SHP77 (cell line): ENCODE measurements around the gene XXYLT1.

ENCODE experiments used
- DNase-seq, 2 experiments: peaks; one replicate each; lab custom pipeline; 2025; lab: John Stamatoyannopoulos, UW

Gene XXYLT1

DNA sequence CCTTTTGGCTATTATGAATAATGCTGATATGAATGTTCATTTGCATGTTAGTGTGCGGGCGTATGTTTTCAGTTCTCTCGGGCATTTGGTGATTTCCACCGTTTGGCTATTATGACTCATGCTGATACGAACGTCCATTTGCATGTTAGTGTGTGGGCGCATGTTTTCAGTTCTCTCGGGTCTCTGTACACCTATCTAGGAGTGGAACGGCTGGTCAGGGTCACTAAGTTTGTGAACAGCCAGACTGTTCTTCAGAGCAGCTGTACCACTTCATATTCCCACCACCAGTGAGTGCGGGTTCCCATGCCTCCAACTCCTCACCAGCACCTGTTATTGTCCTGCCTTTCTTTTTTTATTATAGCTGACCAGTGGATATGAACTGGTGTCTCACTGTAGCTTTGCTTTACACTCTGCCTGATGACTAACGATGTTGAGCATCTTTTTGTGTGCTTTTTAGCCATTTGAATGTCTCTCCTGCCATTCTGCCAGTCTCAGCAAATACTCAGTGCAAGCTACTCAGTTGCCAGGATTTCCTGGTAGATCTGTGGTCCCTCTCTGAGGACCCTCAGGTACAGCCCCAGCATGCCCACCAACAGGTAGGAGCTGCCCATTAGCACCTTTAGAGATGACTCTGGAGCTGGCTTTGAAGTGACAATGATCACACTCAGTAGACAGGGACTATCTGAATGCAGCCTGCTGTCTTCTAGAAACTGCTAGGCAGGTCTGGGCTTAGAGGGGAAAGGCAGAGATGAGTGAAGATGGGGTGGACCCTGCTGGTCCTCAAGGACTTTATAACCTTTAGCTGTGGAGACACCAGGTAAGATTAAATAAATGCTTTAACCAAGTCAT is 141.1 kb downstream of the XXYLT1 start:
- DNase-seq, result no peak

DNA sequence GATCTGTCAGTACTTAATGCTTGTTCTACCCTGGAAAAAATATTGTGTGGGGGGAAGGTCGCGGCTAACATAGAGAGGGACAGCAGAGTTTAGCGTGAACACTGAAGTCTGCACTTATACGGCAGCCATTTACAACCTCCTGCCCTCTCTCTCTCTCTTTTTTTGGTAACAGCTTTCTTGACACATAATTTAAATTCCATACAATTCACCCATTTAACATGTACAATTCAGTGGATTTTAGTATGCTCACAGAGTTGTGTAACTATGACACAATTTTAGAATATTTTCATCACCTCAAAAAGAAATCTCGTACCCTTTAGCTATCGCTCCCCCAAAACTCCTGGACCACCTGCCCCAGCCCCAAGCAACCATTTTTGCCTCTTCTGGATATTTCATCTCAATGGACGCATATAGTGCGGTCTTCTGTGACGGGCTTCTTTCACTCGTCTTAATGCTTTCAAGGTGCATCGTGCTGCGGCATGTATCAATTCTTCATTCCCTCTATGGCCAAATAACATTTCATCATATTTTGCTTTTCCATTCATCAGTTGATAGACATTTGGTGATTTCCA is 141.8 kb downstream of the XXYLT1 start:
- DNase-seq, result no peak

DNA sequence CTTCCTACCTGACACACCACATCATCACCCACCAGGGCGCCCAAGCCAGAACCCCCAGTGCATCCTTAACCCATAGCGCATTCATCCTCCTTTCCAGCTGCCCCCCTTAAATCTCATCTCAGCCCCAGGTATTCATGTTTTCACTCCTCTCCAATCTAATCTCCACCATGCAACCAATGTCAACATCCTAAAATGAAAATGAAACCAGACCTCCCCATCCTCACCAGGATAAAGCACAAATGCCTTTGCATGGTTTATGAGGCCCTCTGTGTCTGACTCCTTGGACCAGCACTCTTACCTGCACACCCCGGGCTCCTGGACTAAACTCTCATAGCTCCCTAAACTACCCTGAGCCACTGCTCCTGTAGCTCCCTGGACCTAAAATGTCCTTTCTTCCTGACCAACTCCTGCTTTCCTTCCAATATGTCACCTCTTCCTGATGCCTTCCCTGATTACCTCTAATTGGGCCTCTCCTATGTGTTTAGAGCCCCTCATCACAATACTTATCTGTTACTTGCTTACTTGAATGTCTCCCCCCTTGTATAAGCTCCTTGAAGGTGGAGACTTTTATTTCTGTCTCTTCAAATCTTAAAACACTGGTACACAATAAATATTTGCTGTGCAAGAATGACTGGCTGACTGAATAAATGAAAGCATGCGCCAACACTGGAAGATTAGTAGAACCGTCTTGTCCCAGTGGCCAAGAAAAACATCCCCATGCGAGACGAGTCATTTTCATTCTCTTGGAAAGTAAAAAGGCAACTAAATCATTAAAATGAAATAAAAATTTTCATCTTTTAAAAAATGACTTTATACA is 142.5 kb downstream of the XXYLT1 start:
- DNase-seq, result no peak

DNA sequence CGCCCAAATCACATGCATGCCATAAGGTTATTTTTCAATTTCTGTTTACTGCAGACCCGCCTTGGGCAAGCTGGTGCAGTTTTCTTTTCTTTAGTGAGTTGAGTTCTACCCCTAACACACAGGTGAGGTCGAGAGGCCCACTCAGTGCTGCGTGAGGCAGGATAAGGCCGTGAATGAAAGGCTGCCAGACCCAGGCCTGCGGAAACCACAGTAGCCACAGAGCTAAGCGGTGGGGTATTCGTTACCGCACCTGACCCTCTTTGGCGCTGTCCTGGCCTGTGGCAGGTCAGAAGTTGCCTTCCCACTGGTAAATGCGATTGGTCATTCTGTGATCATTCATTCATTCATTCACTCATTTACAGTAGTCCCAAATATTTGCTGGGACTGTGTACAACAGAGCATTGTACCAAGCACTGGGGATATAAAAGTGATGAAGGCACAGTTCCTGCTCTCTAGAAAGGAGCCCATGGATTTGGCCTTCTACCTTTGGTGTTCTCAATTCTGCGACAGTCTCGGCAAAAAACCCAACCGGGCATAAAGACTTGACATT is 144.8 kb downstream of the XXYLT1 start:
- DNase-seq, result no peak

DNA sequence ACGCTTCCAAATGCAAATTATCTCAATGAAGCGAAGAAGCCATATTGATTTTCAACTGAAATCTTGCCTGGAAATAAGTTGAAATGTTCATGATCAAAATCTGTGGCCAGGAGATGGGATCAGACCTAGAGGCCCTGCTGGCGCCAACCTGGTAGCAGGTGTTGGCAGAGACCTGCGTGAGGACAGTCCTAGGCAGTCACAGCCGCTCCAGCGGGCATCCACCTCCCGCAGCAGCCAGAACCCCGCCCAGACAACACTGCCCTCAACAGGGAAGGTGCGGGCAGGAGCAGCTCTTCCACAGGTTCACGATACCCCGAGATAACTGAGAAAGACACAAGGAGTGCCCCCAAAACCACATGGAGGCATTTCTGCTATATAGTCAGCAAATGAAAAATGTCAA is 145.3 kb downstream of the XXYLT1 start:
- no peak for DNase-seq

DNA sequence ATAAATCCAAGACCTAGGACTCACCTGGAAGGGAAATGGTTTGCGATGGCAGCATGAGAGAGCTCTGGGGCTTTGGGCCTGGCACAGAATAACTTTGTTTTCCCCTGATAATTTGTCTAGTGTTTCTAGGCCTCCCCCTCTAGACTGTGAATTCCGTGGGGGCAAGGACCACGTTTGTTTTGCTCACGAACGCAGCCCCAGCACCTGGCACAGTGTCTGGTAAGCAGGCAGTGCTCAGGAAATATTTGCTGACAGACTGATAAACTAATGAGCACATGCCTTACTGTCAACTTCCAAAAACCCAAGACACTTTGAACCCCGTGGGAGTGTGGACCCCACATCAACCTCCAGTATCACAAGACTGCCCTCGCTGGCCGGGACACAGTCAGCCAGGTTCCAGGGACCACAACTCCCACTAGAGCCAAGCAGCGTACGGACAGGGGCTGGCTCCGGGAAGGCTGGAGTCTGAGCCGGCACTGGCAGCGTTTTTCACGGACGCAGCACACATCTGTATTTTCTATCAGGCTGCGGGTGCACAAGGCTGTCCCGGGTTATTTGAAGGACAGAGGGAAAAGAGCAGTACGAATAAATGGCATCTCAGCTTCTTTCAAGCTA is 146.5 kb downstream of the XXYLT1 start:
- no peak for DNase-seq

DNA sequence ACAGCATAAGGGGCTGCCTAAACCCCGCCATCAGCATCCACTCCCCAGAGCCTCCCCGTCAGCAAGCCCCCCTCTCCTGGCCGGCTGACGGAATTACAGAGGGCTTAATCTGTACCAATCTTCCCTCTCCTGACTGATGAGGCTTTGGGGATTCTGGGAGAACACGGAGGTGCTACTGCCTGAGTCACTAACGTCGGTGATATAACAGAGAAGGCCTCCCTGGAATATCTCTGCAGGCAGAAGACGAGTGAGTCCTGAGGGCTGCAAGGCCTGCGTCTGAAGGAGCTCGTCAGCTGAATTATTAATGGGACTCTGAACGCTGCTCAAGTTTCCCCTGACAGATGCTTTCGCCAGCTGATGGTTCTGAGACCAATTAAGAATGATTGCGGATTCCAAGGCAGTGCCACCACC is 147.7 kb downstream of the XXYLT1 start:
- DNase-seq, result no peak

DNA sequence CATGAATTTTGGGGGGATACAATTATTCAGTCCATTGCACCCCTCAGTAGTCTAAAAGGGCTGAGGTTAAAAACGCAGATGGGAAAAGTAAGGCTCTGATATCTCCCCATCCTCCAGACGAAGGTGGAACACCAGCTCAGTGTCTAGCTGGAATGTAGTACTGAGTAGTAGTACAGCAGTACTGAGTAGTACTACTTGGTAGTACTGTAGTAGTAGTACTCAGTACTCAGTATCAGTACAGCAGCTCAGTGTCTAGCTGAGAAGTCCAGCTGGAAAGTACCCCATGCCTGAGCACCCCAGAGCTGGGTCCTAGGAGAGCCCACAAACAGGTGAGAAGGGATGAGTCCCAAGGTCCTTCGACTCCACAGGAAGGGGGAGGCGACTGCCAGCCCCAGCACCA is 148.7 kb downstream of the XXYLT1 start:
- DNase-seq, result no peak

DNA sequence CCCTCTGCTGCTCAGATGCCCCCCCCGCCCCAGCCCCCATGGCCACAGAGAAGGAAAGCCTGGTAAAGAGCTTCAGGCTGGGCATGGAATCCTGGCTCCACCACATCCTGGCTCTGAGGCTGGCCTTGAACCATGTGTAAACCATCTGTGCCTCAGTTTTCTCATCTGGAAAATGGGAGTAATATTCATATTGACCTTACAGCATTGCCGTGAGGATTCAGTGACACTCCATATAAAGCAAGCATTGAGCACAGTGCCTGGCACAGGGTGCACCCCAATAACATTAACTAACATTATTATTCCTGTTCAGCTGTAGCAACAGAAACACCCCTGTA is 150.7 kb downstream of the XXYLT1 start:
- no peak for DNase-seq

DNA sequence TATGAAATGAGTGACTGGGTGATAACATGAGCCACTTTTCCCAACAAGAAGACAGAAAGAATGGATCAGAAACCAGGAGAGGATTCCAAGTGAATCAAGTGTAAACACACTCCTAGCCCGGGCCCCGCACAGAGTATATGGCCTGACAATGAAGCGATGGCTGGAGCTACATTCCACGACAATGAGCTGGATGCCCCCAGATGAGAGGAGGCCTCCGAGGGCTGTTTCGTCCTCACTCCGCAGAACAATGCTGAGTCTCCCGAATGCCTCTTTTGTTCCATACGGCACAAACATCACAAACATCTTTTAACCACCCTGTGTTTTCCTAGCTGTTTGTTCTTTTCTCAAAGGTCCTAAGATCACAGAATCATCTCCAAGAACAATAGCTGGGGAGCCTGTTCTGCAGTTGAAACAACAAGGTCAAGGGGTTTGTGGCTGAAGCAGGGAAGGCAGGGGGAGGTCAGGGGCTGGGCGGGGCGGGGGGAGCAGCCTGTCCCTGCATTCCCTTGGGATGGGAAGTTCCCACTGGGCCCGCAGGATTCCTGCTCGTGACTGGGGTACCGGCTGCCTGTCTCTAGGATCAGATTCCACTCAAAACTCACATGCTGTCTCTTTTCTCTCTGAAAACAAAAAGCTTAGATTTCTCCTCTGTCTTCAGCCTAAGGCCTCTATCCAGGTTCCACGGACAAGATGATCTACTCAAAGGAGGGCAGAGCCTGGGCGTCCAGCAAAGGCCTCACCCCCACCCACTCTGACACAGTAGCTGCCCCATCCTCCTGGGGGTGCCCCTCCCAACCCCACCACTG is 151.3 kb downstream of the XXYLT1 start:
- no peak for DNase-seq

DNA sequence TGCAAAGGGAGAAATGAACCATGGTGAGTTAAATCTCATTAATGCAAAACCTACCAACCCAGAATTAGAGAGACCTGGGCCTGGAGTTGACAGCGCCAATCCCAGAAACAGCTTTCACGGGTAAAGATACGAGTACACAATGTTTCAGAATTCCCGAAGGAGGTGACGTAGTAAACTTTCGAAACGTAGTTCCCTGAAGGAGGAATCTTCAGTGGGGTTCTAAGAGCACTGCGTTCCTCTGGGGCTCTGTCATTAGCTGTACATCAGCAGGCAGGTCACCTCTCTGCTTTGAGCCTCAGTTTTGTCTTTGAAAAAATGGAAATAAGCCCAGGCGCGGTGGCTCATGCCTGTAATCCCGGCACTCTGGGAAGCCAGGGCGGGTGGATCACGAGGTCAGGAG is 152.3 kb downstream of the XXYLT1 start:
- no peak for DNase-seq

DNA sequence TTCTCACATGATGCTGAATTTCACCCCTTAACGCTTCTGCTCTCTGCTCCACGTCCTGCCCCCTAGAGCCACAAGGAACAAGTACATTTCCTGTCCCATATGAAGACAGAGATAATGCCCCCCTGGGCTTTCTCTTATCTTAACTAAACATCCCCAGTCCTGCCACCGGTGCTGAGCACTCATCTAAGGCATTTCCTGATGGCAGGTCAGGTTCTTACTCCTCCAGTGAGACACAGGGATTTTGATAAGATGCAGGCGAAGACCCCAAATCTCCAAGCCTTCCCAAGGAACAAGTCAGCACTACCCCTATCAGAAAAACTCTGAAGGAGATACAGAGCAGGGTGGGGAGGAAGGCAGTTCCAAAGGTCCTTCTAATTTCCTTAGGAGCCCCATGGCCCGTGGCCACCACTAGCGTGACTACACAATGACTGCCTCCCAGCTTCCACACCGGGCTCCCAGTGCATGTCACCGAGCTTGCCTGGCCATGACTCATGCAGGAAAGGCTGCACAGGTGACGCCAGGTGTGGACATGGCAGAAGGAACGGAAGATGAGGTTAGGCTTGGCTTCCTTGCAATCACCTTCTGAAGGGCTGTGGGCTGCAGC is 152.9 kb downstream of the XXYLT1 start:
- DNase-seq, result no peak

DNA sequence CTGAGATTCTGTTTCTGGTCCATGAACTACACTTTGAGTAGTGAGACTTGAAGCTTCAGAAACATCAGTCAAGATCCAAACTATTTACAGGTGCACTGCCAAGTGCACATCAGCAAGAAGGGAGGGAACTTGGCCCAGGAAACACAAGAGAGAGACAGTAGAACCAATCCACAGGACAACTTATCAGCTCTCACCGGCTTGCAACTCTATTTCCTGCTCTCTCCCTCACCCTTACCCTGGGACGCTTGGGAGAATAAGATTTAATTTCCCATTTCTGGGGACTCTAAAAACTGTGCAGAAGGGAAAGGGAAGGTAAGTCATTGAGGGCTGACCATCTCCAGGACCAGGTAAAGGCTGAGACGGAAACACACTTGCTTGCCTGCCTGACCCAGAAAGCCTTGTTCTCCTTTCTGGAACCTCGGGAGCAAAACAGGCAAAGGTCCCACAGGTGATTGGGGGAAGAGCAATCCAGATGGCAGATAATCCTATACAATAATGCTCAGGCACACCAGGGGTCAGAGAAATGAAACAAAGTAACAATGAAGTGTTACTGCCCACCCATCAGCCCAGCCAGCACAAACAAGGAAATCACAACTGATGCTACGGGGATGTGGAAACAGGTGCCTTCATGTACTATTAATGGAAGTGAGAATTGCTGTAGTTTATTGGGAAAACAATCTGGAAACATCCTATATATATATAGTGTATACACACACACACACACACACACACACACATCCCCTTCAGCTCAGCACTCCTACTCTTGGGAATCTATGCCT is 154.4 kb downstream of the XXYLT1 start:
- DNase-seq, result no peak

DNA sequence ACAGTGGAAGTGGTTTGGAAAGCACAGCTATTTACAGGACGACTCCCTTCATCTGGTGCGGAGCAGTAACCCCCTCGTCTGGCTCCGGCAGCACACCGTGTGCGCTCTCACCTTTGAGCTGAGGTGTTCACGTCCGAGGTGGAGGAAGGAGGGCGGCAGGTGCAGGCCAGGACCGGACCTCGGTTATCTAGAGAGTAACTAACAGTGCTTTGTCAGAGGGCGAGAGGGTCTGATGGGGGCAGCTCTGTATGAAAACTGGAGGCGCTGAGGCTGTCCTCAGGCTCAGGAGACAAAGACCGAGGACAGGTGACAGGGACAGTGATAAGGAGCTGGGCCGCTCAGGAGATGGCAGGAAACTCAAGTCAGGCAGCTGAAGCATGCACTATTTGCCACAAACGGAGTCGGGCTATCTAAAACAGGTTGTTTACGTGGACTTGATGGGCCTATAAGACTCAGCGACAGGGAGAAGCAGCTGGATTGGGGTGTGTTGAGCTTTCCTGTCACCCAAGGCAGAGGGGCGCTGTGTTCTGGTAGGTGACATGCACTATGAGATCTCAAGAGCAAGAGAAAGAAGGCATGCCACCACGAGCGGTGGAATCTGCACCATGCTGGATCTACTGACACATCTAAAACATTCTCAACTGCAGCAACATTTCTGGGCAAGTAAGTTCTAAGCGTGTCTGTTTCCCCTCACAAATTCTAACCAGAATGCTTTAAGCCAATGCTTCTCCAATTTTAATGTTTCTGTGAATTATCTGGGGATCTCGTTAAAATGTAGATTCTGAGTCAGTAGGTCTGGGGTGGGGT is 155.2 kb downstream of the XXYLT1 start:
- no peak for DNase-seq

DNA sequence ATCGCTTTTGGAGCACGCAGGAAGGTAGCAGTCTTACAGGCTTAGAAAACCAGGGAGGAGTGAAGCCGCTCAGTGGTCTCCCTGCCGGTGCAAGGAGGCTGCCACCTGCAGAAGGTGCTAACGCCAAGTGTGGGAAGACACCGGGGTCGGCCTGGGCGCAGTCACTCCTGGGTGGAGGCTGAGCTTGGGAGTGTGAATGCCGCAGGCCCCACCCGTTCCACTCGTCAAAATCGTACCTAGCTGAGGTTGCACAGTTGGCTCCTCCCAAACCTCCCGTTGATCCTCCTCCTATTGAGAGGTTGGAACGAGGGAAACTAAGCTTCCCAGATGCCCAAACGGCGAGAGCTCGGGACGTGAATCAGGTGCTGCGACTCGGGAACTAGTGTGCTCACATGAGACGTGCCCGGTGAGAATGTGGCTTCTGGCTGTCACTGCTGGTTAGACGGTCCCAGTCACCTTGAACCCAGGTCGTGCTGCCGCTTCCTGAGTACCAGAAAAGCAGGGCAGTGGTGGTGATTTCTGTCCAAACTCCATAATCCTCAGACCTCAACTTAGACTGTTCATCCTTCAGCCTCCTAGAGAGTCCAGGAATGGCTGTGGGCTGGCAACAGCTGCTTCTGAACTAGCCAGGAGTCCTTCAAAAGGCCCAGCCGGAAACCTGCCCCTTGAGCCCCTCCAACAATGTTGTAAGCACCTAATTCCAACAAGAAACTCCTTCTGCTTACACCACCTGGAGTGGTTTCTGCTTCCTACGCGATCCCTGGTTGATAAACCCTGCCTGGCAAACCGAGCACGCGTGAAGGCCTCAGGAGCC is 156.0 kb downstream of the XXYLT1 start:
- DNase-seq, result no peak

DNA sequence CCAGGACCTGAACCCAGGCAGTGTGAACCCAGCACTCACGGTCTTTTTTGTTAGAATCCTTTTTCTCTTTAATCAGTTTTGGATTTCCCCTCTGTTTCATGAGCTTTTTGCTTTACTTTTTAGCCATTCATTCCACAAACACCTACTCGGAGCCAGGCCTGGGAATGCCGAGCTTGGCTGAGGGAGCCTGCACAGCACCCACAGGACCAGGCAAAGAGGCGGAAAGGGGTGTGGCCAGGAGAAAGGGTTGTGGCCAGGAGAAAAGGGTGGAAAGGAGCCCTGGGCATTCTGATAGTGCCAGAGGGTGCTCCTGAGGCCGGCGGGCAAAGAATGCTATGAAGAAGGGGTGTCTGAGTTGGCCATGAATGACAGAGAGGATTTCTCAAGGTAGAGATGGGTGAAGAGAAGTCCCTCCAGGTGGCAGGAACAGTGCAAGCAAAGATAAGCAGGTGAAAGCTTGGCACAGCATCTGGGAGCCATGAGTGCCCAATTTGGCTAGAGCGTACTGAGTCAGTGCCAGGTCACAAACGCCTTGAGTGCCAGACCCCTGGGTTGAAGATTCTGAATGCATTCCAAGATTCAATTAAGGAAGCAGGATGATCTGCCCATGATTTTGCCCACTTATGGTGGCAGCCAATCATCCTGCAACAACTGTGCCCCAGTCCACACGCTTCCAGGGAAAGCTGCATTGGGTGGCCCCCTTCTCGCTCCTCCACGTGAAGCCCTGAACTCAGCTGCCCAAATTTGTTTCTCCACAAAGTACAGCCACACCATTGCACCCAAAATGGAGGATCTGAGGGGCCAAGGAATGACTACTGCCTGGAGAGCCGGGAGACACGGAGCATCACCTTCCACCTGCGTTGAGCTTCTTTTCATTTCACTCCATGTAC is 157.2 kb downstream of the XXYLT1 start:
- no peak for DNase-seq

DNA sequence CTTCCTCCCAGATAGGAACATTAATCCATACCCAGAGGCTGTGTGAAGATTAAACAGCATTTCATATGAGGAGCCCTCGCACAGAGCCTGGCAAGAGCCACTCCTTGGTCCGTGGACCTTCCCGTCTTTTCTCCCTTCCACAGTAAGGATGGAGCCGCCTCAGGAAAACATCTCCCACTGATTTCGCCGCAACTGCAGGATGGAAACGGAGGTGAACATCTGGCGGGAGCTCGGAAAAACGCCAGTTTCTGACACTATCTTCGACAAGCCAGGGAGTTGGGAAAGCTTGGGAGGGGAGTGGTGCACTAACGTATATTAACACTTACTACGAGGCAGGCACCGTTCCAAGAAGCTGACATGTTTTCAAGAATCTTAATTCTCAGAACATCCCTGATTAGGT is 157.9 kb downstream of the XXYLT1 start:
- DNase-seq, result no peak
